Erythroblast (primary cell): ENCODE data around the gene ZNF575.

Experiments
- GATA1 ChIP-seq: IDR thresholded peaks from 2 replicates; pipeline ENCODE4 v1.6.1; 2011; ENCODE audit warnings: low read depth, mild to moderate bottlenecking, control low read depth, low read length, moderate library complexity
- POLR2A ChIP-seq: IDR thresholded peaks from 2 replicates; pipeline ENCODE4 v1.6.1; 2011; ENCODE audit warnings: mild to moderate bottlenecking, low read length

GRCh38 chr19:43581467-43581866 lies 48.5 kb downstream of the ZNF575 start:
- TF ChIP-seq POLR2A, result no peak
- no peak for TF ChIP-seq GATA1
